HEK293T (cell line): ENCODE measurements around the gene PTPRD.

Source experiments
- CTCF ChIA-PET: fragments of 350-600 bp; formaldehyde crosslinking; extraction: SDS; loops from one replicate; lab custom pipeline; 2021; ENCODE audit warnings: antibody characterized with exemption, inconsistent platforms; lab: Yijun Ruan, JAX
- POLR2A ChIA-PET: fragments of 350-600 bp; formaldehyde crosslinking; extraction: SDS; loops from one replicate; lab custom pipeline; 2020; ENCODE audit warnings: antibody characterized with exemption, inconsistent platforms; lab: Yijun Ruan, JAX
- DNase-seq: peaks from one replicate; pipeline ENCODE4 v3.0.0; 2012; ENCODE audit warnings: mixed read lengths; ENCODE audit errors: extremely low spot score
- ARNT ChIP-seq: fragments of 450-650 bp; IDR thresholded peaks from 2 replicates; pipeline ENCODE4 v1.6.1; 2017; ENCODE audit warnings: mild to moderate bottlenecking
- BHLHE40 ChIP-seq: fragments of 450-650 bp; IDR thresholded peaks from 2 replicates; pipeline ENCODE4 v1.6.1; 2016; ENCODE audit warnings: mild to moderate bottlenecking, moderate library complexity, borderline replicate concordance
- CTBP1 ChIP-seq: fragments of 450-650 bp; IDR thresholded peaks from 2 replicates; pipeline ENCODE4 v1.6.1; 2016; ENCODE audit warnings: borderline replicate concordance
- ELF4 ChIP-seq: fragments of 450-650 bp; IDR thresholded peaks from 2 replicates; pipeline ENCODE4 v1.6.1; 2017; ENCODE audit warnings: antibody characterized with exemption
- FOXA1 ChIP-seq: fragments of 450-650 bp; IDR thresholded peaks from 2 replicates; pipeline ENCODE4 v1.6.1; 2016; ENCODE audit warnings: mild to moderate bottlenecking
- FOXK2 ChIP-seq: fragments of 450-650 bp; IDR thresholded peaks from 2 replicates; pipeline ENCODE4 v1.6.1; 2016; ENCODE audit warnings: mild to moderate bottlenecking
- FOXM1 ChIP-seq: fragments of 450-650 bp; IDR thresholded peaks from 2 replicates; pipeline ENCODE4 v1.6.1; 2017; ENCODE audit warnings: mild to moderate bottlenecking, borderline replicate concordance
- HDGF ChIP-seq: fragments of 450-650 bp; IDR thresholded peaks from 2 replicates; pipeline ENCODE4 v1.6.1; 2017; ENCODE audit warnings: antibody characterized with exemption, borderline replicate concordance
- L3MBTL2 ChIP-seq: fragments of 450-650 bp; conservative IDR thresholded peaks from 2 replicates; pipeline ENCODE4 v1.6.1; 2016; ENCODE audit warnings: mild to moderate bottlenecking
- LEF1 ChIP-seq: fragments of 450-650 bp; IDR thresholded peaks from 2 replicates; pipeline ENCODE4 v1.6.1; 2017; ENCODE audit warnings: mild to moderate bottlenecking, borderline replicate concordance
- NFRKB ChIP-seq: fragments of 450-650 bp; IDR thresholded peaks from 2 replicates; pipeline ENCODE4 v1.6.1; 2016; ENCODE audit warnings: mild to moderate bottlenecking, moderate library complexity
- SP1 ChIP-seq: fragments of 450-650 bp; IDR thresholded peaks from 2 replicates; pipeline ENCODE4 v1.6.1; 2017
- SUZ12 ChIP-seq: fragments of 450-650 bp; IDR thresholded peaks from 2 replicates; pipeline ENCODE4 v1.6.1; 2016; ENCODE audit warnings: mild to moderate bottlenecking
- TARDBP ChIP-seq: fragments of 450-650 bp; IDR thresholded peaks from 2 replicates; pipeline ENCODE4 v1.6.1; 2016
- ZNF384 ChIP-seq: fragments of 450-650 bp; IDR thresholded peaks from 2 replicates; pipeline ENCODE4 v1.6.1; 2016
- TF ChIP-seq, protein P1 (sequence below): fragments of 450-650 bp; IDR thresholded peaks from 2 replicates; pipeline ENCODE4 v1.6.1; 2016

The PTPRD gene

DNA sequence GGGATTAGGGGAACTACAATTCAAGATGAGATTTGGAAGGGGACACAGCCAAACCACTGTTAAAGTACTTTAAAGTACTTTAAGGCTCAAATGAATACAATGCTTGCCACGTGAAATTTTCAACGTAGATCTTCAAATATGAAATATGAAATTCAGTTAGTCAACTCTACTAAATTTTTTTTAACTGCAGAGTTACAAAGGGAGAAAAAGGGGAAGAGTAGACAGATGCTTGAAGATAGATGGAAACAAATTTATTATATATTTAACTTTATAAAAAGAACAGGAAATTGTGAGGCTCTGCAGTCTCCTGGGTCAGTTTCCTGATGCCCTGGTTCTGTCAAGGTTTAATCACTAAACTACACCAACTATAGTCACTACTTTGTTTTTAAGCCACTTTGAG lies 2027.8 kb downstream of the PTPRD start:
- TF ChIP-seq FOXA1 (no peak), SP1 (no peak), L3MBTL2 (no peak), SUZ12 (no peak), FOXM1 (no peak), TARDBP (no peak), NFRKB (no peak), BHLHE40 (no peak), FOXK2 (no peak), HDGF (no peak)
- ChIA-PET CTCF (no interaction called here), POLR2A (no interaction called here)
- no peak for DNase-seq

DNA sequence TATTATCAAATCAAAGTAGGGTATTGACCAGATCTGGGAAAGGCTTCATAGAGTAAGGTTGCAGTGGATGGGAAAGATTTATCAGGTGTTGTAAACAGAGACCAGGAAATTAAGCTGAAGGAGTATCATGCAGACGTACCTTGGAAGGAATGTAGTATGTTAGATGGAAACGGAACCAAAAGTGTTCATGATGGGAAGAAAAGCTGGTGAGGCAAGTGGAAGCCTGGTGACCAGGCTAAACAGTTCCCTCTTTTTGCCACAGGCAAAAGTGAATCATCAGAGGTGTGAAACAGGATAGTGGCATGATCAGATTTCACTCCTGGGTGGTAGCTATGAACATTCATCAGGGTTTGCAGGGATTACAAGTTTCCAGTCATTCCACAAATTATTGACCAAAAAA lies 2033.1 kb downstream of the PTPRD start:
- DNase-seq = no peak
- TF ChIP-seq LEF1 (no peak), FOXK2 (no peak), FOXM1 (no peak), SP1 (no peak), ZNF384 (no peak), ELF4 (no peak), L3MBTL2 (no peak), BHLHE40 (no peak), FOXA1 (no peak), SUZ12 (no peak), CTBP1 (no peak), ARNT (no peak), HDGF (no peak), TARDBP (no peak), NFRKB (no peak)
- TF ChIP-seq, protein P1, sequence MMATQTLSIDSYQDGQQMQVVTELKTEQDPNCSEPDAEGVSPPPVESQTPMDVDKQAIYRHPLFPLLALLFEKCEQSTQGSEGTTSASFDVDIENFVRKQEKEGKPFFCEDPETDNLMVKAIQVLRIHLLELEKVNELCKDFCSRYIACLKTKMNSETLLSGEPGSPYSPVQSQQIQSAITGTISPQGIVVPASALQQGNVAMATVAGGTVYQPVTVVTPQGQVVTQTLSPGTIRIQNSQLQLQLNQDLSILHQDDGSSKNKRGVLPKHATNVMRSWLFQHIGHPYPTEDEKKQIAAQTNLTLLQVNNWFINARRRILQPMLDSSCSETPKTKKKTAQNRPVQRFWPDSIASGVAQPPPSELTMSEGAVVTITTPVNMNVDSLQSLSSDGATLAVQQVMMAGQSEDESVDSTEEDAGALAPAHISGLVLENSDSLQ = no peak
- POLR2A ChIA-PET = no interaction called here
- CTCF ChIA-PET = no interaction called here

- ChIA-PET POLR2A (no interaction called here), CTCF (no interaction called here)
- DNase-seq = no peak
- TF ChIP-seq TARDBP = no peak
- no peak for TF ChIP-seq BHLHE40
- no peak for TF ChIP-seq ELF4
- no peak for TF ChIP-seq FOXK2
- no peak for TF ChIP-seq FOXM1
- TF ChIP-seq, protein P1 = no peak
- no peak for TF ChIP-seq ARNT
- TF ChIP-seq LEF1 = no peak
- no peak for TF ChIP-seq CTBP1
- TF ChIP-seq HDGF = no peak
- no peak for TF ChIP-seq FOXA1
- no peak for TF ChIP-seq L3MBTL2
- TF ChIP-seq NFRKB = no peak
- no peak for TF ChIP-seq SP1
- no peak for TF ChIP-seq ZNF384
- no peak for TF ChIP-seq SUZ12
These were observed 2036.1 kb downstream of the PTPRD start for GRCh38 chr9:8576741-8577140.

- ChIA-PET POLR2A (no interaction called here), CTCF (no interaction called here)
- DNase-seq = no peak
- TF ChIP-seq HDGF (no peak), L3MBTL2 (no peak), ZNF384 (no peak), NFRKB (no peak), LEF1 (no peak), SUZ12 (no peak), TARDBP (no peak), SP1 (no peak), FOXA1 (no peak), FOXM1 (no peak), BHLHE40 (no peak), FOXK2 (no peak), ARNT (no peak), CTBP1 (no peak), ELF4 (no peak)
- TF ChIP-seq, protein P1 = no peak
These were observed 2038.0 kb downstream of the PTPRD start for GRCh38 chr9:8574846-8575245.

GRCh38 chr9:8572209-8572608 lies 2040.6 kb downstream of the PTPRD start:
- CTCF ChIA-PET = no interaction called here
- DNase-seq = no peak
- TF ChIP-seq, protein P1 = no peak
- TF ChIP-seq TARDBP (no peak), LEF1 (no peak), FOXA1 (no peak), ARNT (no peak), SUZ12 (no peak), FOXM1 (no peak), NFRKB (no peak), CTBP1 (no peak), L3MBTL2 (no peak), FOXK2 (no peak), BHLHE40 (no peak), ZNF384 (no peak)
- POLR2A ChIA-PET = no interaction called here
